Stimulated activated CD4-positive, alpha-beta T cell treated with anti-CD3 and anti-CD28 coated beads, Interleukin-2, amount 100 ng/mL, for 24 hours (primary cell): Measurements from ENCODE around the gene NEMP2.

Experiments used
- DNase-seq, 2 donors: peaks; one replicate each; pipeline ENCODE4 v3.0.0-alpha.2; 2020

The NEMP2 gene

DNA sequence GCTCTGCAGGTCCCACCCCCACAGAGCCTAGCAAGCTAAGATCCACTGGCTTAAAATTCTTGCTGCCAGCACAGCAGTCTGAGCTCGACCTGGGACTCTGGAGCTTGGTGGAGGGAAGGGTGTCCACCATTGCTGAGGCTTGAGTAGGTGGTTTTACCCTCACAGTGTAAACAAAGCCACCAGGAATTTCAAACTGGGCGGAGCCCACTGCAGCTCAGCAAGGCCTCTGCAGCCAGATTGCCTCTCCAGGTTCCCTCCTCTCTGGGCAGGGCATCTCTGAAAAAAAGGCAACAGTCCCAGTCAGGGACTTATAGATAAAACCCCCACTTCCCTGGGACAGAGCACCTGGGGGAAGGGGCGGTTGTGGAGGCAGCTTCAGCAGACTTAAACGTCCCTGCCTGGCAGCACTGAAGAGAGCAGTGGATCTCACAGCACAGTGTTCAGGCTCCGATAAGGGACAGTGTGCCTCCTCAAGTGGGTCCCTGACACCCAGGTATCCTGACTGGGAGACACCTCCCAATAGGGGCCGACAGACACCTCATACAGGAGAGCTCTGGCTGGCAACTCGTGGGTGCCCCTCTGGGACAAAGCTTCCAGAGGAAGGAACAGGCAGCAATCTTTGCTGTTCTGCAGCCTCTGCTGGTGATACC lies 20.0 kb upstream of the NEMP2 start:
- DNase-seq, result no peak

DNA sequence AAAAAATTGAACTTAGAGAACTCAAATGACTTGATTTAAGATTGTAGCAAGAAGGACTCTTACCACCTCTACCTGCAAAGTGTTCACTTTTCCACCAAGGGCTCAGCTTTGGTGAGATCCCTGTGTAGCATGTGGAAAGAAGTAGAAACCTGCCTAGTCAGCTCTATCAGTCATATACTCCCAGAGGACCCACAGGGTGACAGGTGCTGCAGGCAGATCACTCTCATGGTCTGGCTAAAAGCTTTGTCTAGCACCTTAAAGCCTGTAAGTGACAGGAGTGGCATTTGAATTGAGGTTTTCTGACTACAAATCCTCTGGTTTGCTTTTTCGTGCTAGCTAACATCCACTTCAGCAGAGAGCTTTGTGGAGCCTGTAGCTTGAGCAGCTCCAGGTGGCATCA lies 18.7 kb upstream of the NEMP2 start:
- DNase-seq, result no peak

DNA sequence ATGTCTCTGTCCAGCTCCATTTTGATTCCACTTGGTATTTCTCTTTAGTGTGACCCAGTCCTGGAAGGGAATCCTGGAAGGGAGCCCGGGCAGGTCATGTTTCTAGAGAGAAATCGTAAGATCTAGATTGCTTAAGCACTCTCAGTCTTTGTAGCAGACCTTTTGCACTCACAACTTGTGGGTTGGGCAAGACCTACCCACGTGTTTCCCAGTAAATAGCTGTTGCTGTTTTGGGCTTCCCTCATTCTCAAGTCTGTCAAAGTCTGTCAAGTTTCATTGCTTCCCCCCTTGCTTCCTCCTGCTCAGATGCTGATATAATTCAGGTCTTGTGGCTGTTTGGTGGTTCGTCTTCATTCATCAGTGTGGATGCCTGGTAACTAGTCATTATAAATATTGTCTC lies 17.4 kb upstream of the NEMP2 start:
- no peak for DNase-seq

DNA sequence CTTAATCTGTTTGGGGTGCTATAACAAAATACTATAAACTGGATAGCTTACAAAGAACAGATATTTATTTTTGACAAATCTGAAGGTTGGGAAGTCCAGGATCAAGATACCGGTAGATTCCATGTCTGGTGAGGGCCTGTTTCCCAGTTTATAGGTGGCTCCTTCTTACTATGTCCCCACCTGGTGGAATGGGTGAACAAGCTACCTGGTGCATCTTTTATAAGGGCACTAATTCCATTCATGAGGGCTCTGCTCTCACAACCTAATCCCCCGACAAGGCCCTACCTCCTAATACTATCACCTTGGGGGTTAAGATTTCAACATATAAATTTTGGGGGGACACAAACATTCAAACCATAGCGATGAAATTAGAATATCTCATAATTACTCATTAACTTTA lies 15.6 kb upstream of the NEMP2 start:
- DNase-seq, result no peak

DNA sequence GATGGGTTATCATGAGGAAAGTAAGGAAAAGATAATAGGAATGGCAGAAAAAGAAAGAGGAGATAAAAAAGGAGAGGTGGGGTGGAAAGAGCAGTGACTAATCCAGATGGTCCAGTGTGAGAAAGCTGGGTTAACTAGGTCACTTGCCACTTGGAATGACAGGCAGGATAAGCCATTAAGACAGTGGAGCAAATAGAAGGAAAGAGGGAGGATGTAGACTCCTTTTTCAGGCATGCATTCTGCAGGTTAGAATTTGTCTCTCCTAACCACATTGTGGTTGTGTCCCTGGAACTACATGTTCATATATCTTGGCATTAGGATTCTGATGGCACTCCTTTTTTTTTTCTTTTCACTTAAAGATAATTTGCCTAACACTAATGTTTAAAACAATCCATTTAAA lies 13.4 kb upstream of the NEMP2 start:
- no peak for DNase-seq

DNA sequence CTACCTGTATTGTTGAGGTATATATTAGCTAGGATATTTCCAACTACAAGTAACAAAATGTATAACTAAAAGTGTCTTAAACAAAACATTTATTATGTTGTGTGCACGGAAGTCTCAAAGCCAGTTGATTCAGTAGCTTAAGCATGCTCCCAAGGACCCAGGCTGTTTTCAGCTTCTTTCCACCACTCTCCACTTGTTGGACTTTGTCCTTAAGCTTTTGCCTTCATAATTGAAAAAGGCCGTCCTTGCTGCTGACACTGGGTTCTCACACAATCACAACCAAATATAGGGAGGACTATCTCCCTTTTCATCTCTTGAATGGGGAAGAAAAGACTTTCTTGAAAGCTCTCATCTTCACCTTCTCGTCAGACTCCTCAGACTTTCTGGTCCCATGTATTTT lies 12.2 kb upstream of the NEMP2 start:
- no peak for DNase-seq

DNA sequence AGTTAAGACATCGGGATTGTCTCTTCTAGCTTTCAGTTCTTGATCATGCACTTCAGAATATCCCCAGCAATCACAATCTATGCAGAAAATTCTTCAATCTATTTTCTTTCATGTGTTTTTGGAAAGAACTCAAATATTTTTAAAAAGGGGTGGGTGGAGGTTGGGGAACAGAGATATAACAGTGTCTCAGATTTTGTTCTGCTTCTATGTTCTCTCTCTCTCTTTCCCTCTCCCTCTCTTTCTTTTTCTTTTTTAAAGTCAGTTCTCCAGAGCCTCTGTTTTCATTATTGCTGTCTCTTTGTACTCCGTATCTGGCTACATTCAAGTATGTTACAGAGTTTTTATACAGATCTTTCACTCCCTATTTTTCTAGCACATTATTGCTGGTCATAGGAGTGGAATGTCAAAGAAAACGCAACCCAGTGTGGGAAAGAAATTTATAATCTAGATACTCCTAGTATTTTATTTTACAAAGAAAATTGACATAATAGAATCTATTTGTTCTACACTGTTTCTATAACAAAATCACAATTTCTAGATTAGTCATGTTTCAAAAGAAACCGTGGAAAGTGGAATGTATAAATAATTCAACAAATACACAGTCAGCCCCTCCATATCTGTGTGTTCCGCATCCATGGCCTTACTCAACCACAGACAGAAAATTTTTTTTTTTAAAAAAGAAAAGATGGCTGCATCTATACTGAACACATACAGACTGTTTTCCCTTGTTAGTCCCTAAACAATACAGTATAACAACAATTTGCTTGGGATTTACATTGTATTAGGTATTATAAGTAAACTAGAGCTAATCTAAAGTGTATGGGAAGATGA lies 11.2 kb upstream of the NEMP2 start:
- no peak for DNase-seq

DNA sequence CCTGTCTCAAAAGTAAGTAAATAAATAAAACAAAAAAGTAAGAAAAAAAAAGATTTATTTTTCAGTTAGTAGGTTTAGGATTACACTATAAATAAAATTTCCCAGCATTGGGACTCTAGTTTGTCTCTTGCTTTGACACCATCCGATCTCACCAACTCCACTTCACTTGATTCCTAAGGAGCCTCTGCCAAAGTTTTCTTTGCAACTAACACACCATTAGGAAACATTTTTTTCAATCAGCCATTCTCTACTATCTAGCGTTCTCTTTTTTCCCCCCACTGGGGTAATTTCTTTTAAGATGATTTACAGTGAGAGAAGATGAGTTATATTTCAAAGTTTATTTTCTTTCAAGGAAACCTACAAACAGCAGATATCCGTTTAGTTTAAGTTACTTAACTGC lies 10.6 kb upstream of the NEMP2 start:
- DNase-seq, result no peak

DNA sequence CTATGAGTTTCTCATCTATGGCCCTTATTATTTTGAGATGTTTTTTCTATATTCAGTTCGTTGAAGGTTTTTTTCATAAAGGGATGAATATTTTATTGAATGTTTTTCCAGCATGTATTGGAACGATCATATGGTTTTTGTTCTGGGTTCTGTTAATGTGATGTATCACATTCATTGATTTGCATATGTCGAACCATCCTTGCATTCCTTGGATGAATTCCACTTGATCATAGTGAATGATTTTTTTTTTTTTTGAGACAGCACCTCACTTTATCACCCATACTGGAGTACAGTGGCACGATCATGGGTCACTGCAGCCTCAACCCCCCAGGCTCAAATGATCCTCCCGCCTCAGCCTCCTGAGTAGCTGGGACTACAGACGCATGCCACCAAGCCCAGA lies 5.5 kb upstream of the NEMP2 start:
- DNase-seq, result no peak

DNA sequence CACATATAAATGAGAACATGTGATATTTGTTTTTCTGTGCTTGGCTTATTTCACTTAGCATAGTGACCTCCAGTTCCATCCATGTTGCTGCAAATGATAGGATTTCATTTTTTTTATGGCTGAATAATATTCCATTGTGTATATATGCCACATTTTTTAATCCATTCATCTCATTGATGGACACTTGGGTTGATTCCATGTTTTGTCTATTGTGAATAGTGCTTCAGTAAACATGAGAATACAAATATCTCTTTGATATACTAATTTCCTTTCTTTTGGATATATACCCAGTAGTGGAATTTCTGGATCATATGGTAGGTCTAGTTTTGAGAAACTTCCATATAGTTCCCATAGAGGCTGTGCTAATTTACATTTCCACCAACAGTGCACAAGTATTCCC lies 3.7 kb upstream of the NEMP2 start:
- no peak for DNase-seq

DNA sequence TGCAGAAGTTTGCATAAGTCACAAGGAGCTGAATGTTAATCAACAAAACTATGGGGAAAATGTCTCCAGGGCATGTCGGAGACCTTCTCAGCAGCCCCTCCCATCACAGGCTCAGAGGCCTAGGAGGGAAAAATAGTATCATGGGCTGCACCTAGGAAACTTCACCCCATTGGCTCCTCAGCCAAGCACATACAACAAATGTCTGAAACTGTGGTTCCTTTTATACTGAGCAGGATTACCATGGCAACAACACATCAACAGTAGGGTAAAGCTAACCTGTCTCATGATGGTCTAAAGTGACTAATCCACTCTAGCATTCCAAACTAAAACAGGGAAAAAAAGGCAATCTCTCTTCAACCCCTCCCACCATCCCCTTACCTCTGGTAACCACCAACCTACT lies 3.2 kb upstream of the NEMP2 start:
- DNase-seq, result no peak

DNA sequence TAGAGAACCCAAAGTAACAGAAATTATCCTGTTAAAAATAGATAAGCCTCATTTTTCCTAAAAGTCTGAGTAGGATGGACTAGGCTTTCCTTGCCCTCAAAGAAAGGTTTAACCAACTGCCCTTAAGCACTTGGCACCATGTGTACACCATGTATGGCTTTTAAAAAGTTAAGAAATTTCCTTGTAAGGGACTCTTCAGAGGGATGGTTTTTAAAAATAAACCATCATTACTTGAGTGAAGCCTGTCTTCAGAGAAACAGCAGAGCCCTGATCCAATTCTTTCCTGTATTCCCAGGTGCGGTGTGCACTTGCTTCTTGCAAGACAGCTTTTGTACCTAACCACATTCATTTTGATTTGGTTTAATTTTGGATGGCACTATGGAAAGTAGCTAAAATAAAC lies 1.1 kb upstream of the NEMP2 start:
- DNase-seq, result no peak

DNA sequence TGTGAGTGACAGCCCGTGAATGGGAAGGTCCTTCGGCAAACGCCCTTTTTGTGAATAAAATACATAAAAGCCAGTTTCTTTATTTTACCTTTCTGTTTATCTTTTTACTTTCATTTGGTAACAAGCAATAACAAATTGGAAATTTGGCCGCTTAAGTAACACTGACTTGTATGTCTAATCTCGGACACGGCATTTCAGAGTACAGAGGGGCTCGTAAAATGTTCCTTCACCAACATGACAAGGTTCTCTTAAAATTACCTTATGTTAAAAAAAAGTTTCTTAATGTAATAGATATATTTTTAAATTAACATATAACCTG lies 558 bp upstream of the NEMP2 start:
- no peak for DNase-seq

DNA sequence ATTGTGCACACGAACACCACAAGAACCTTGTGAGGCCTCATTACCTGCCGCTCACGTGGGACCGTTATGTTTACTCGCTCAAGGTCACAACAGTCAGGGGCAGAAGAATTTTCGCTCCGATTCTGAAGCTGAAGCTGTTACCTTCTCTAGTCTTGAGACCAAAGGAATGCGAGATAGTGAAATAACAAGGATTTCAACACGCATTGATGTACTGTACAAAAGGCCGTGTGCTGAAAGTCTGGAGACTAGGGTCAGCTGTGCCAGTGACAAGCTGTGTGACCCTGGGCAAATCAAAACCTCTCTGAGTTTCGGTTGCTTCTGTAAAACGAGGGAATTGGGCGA lies 583 bp downstream of the NEMP2 start:
- DNase-seq, result peak; percentile 54 to 55

DNA sequence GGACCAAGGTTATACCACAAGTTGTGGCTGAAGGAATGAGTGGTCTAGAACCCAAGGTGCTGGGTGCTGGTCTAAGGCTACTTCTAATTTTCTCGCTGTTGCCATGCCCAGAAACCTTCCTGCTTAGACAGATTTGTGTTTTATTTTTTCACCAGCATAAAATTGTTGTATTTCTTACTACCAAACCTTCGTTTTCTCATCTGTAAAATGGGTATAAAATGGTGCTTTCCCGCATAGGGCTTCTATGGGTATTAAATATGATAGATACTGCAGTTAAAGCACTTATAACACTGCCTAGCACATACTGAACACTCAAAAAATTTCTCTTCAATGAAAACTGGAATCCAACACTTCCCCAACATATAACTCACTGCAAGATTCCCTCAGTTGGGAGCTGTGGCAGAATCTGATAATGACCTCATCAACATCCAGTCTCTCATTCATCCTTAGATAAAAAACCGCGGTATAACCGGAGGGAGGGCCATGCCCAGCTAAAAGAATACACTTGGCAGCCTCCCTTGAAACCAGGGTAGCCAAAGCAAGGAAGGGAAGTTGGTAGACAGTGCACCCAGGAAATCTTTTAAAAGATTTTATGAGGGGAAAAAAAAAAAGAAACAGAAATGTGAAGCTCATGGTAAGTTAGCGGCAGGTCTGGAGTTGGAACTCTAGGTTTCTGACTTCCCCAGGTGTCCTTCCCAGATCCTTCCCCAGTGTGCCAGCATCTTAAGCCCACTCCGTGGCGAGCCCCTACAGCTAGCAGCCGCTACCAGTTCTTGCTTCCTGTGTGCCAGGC lies 1.2 kb downstream of the NEMP2 start:
- DNase-seq, result peak in 1 of 2 donors; percentile 20

DNA sequence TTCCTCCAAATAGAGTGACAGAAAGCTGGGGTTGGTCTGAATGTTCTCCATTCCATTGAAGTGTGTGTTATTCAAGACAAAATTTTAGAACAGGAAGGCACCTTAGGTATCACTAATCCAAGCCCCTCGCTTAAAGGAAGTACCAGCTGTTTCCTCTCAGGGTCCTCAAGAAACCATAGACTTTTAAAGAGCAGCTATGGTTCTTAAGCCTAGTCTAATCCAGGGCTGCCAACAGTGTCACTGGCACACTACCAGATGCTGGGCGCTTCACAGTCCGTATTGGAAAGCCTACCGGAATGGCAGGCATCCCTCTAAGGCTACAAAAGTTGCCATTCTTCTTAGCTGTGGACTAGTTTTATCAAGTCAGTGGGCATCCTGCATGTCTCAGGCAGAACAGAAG lies 1.9 kb downstream of the NEMP2 start:
- DNase-seq, result no peak

DNA sequence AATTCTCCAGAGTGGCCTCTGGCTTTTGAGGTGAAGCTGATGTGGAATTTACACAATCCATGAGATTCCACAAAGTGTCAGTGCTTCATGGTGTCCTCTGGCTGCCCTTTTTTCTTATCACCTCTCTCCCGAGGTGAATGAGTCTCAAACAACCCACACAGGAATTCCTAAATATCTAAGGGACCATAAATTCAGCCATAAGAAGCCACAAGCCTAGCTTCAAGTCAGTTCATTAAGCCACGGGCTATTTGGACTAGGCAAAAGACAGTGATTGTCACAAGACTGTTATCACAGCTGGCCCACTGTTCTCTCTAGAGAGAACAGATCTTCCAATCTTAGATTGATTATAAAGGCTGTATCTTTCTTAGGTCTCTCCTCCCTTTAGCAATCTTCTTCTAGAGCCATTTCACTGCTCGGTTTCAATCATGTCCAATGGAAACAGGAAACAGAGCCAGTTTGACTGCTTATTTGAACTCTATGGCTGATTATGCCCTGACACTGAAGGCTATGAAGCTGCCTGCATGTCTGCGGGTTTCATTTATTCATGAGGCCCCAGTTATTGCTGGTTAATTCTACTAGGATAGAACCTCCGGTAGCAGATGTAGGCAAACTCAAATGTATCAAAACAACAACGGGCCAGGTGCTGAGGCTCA lies 4.1 kb downstream of the NEMP2 start:
- DNase-seq, result no peak

DNA sequence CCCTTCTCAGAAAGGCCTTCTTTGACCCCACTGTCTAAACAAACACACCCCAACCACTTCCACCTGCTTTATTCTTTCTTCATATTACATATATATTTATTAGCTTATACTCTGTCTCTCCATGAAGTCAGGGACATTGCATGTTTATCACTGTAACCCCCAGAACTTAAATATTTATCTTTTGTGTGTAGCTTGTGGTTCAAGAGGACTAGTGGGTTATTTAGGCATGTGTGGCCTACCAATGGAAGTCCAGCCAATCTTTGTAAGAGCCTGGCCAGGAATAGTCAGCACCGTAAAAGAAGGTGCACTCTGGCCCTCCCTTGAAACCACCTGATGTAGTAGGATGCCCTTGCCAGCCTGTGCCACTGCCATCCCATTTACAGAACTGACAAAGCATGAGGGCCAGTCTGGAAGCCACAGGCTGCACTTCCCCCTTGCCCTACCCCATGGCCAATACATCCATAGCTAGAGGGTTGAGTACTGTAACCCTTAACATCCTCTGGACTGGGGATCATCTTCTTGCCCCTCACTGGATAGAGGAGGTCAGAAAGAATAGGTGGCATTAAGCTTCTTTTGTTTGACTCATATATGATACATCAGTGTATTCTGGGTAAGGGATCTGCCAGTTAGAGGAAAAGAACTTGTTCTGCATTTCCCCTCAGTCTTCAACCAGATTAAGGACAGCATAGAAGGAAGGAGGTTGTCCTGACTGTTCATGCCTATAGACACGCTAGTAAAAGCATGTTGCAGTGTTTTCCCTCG lies 4.9 kb downstream of the NEMP2 start:
- no peak for DNase-seq

DNA sequence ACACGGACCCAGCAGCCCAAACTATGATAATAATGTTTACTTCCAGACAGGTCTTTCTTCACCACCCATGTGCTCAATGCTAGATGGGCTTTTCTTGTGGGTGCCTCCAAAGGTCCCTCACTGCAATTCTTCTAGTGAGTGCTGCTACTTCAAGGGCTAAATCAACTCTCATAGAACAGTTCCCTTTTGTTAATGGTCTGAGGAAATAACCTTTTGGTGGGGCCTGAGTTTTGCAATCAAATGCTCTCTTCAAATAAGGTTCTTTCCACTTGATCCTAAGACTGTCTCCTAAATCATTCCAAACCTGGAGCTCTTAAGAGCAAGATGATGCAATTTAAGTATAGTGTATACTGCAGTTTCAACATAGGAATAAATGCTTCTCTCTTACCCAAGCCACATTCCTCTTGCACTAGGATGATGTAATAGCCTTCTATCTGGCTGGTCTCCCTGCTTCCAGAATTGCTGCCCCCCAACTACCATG lies 6.0 kb downstream of the NEMP2 start:
- DNase-seq, result no peak

DNA sequence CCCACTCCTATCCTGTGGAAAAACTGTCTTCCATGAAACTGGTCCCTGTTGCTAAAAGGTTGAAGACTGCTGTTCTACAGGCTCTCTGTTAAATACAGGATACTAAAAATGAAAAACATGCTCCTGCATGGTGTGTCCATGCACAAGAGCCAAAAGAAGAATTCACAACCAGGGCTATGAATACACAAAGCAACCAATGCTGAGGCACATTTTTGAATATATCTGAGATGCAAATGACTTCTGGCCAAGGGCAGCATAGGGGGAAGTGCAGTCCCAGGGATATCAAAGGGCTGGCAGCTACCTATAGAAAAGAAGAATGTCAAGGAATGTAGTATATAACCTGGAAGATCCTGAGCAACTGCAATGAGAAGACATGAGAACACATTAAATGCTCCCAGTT lies 6.6 kb downstream of the NEMP2 start:
- DNase-seq, result no peak

DNA sequence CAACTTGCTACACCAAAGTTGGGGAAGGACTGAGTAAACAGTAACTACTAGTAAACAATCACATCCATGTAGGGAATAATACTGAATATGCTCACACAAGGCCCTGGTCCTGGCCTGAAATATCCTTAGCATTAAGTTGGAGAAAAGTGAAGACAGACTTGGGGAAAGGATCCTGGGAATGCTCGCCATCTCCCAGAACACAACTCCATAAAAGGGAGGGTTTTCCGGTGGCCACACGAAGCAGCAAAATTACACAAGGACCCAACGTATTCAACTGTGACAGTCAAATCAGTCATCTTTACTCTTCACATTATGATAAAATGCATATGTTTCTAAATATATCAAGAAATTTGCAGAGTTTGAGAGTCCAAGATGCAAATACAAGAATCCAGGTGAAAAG lies 7.3 kb downstream of the NEMP2 start:
- no peak for DNase-seq

DNA sequence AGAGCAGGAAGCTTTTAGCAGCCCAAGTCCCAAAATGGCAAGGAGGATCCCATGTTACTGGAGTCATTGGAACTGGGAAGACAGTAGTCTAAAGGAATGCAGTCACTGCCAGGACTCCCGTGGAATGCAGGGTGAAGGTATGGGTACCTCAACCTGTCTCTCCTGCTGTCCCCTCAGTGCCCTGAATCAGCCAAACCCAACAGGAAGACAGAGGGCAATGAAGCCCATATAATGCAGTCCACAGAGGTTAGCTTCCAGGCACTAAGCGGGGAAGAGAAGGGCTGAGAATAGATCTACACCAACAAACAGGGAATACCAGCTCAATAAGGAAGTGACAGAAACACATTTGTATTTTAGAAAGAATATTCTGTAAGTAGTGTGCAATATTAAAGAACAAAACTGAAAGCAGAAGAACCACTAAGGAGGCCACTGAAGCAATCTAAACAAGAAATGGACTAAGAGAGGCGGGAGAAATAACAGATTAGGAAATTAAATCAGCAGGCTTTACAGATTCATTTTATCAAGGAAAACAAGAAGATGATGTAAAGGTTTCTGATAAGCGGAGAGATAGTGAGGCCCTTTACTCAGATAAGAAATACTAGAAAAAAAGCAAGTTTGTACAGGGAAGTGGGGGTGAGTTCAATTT lies 8.3 kb downstream of the NEMP2 start:
- no peak for DNase-seq
